HT-29 (cell line): Measurements from ENCODE around the gene ISM2. TPM values are rescaled to one million over a fixed set of nuclear protein-coding genes. Genes with fewer than 3 reads are reported as not detected.
"Not testable (repeated sequence)": the region's sequence is repeated elsewhere in the genome, so short reads cannot be mapped to it uniquely, and the experiment has no call there.

ENCODE experiments used
- DNase-seq: peaks from one replicate; pipeline ENCODE4 v3.0.0-alpha.2; 2015; ENCODE audit warnings: low spot score
- total RNA-seq: library from RNA; depleted of rRNA; stranded (reverse); fragments of >200 nt; shearing (Covaris generic); gene quantifications from 2 replicates; pipeline ENCODE4 v1.2.3, GENCODE V29; 2014; rRNA removed

Gene ISM2
- total RNA-seq: not detected in 2 replicates

DNA sequence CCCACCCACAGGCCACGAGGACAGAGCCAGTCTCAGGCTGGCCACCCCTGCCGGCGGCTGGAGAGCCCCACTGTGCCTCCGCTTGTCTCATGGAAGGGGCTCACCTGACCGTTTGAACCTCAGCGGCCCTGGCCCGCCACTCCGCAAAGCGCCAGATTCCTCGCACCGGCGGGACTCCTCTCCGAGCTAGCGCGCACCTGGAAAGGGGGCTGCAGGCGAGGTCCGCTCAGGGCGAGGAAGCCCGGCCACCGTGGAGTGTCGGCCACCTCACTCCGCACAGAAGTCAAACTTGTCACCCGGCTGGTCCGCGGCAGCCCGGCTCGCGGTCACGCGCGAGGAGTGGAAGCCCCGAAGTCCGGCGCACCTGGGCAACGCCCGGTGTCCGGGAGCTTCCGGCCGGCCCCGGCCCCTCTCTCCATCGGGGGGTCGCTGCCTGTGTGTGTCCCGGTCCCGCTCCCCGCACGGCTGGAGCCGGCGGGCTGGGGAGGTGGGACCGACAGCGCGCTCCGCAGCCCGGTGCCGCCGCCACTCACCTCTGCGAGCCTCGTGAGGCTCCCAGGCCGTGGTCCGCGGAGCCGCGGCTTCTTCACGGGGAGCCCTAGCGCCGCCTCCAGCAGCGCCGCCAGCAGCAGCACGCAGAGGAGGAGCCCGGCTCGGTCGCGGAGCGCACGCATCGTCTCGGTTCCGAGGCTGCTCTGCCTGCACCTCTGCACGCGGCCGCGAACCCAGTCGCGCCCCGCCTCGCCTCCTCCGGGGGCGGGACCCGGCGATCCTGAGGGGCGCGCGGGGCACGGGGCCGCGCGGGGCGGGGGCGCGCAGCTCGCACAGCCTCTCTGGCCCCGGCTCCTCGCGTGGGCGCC, at the start of gene ISM2:
Gene ISM2, minus strand, starts transcription at position 697 of the 860 bp plus-strand sequence. Its CDS starts 23 bp downstream, at position 674.
- no peak for DNase-seq

DNA sequence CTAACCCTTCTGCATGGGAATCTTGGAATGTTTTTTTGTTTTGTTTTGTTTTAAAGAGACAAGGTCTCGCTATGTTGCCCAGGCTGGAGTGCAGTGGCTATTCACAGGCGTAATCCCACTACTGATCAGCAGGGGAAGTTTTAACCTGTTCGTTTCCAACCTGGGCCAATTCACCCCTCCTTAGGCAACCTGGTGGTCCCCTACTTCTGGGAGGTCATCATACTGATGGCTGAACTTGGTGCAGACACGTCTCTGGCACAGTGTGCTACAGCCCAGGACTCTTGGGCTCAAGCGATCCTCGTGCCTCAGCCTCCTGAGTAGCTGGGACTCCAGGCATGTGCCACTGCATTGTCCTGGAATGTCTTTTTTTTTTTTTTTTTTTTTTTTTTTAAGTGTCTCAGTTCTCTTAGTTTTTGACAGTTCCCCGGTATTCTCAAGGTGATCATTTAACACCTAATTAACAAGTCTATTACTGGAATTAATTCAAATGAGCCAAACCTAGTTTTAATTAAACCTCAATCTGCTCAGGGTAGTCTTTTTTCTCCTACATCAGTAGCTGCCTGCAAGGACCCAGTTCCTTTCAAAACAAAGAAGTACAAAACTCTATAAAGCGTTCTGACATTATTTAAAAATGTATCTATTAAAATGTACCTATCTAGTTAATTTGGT, 49.0 kb upstream of the ISM2 start:
- DNase-seq: no peak

DNA sequence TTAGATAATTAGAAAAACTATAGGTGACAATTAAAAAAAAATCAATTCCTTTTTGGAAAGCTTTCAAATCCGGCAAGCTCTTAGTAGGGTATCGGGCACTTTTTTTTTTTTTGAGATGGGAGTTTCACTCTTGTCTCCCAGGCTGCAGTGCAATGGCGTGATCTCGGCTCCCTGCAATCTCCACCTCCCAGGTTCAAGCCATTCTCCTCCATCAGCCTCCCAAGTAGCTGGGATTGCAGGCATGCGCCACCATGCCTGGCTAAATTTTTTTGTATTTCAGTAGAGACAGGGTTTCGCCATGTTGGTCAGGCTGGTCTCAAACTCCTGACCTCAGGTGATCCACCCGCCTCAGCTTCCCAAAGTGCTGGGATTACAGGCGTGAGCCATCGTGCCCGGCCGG, 46.6 kb upstream of the ISM2 start:
- not testable (repeated sequence) for DNase-seq

DNA sequence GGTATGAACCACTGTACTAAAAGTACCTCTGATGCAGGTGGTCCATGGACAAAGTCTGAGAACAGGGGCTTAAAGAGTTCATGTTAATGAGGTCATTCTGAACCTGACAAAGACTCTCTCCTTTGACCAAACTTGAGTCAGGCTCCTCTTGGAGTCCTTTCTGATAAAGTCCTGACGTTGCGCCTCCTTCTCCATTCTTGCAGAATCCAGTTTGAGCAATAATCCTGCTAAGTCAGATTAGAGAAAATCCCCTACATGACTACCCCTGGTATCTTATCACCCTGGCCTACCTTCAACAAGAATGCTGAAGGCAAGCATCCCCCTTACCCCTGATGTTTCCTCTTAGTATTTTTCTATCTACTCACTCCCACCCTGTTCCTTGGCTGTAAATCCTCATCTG, 46.0 kb upstream of the ISM2 start:
- no peak for DNase-seq

DNA sequence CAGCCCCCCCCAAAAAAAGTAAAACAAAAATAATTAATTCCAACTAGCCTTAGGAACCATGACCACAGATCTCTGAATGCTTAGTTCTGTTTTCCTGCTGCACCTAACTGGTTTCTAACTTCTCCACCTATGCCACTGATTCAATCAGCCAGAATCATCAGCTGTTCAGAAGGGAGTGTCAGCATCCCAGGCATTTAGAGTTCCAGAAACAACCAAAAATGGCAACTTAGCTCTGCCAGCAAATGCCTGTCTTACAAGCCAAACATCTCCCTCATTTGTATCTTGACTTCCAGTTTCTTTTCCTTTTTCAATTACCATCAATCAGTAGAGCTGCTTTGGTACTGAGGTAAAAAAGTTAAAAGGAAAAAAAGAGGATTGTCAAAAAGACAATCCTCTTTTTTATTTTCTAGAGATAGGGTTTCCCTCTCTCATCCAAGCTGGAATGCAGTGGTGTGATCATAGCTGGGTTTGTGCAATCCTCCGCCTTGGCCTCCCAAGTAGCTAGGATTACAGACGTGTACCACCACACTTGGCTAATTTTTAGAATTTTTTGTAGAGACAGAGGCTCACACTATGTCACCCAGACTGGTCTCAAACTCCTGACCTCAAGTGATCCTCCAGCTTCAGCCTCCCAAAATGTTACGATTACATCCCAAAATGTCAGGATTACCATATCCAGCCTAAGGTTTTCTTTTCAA, 45.2 kb upstream of the ISM2 start:
- no peak for DNase-seq

DNA sequence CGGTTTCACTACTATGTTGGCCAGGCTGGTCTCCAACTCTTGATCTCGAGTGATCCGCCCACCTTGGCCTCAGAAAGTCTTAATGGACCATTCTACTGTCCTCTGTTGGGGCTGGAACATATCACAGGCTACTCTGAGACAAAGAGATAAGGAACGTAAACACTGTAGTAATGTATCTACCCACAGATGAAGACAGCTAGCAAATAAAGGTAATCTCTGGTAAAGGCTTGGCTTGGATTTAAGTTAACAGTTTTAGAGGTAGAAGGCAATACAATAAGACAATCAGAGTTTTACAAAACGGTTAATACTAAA, 44.6 kb upstream of the ISM2 start:
- no peak for DNase-seq

DNA sequence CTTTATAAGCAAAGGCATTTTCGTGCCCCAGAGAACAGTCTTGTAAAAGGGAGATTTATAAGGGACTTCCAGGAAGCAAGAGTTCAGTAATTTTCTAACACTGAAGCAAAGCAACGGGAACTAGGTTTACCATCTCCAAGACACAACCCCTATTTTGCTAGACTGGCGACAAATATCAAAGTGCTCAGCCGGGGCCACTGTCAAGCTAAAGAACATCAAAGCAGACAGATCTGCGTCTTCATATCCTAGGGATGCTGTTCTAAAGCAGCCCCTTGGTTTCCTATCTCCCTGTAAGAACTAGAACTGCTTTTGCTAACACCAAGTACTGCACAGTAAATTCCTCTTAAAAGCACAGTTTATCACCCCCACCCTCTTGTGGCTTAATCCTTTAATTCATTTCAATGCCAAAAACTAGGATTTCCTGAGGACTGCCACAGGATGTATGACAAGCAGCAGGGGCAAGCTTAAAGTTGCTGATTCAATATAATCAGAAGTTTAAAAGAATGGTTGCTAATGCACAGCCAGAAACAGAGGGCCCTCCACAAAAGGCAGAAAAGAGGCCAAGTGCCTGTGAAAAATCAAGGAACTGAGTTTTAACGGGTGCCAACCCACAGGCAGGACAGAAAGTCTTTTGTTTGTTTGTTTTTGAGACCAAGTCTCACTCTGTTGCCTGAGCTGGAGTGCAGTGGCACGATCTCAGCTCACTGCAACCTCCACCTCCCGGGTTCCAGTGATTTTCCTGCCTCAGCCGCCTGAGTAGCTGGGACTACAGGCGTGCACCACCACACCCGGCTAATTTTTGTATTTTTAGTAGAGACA, 44.0 kb upstream of the ISM2 start:
- DNase-seq: no peak

DNA sequence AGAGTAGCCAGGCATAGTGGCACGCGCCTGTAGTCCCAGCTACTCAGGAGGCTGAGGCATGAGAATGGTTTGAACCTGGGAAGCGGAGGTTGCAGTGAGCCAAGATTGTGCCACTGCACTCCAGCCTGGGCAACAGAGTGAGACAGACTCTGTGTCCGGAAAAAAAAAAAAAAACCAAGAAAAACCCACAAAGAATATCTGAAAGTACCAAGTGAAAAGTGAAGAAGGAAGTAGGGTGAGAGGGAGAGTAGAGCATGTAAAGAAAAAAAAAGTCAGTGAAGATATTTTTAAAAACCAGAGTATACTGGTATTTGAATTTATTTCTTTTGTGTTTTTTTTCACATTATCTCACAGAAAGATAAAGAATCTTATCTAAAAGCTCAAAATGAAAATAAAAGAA, 43.3 kb upstream of the ISM2 start:
- no peak for DNase-seq

DNA sequence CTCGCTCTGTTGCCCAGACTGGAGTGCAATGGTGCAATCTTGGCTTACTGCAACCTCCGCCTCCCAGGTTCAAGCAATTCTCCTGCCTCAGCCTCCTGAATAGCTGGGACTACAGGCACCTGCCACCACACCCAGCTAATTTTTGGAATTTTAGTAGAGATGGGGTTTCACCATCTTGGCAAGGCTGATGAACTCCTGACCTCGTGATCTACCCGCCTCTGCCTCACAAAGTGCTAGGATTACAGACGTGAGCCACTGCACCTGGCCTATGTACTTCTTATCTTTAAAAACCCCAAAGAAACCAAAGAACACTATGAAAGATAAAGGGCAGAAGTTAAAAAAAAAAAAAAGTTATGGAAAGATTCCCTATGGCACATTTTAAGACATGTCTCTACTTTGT, 38.3 kb upstream of the ISM2 start:
- DNase-seq: not testable (repeated sequence)

DNA sequence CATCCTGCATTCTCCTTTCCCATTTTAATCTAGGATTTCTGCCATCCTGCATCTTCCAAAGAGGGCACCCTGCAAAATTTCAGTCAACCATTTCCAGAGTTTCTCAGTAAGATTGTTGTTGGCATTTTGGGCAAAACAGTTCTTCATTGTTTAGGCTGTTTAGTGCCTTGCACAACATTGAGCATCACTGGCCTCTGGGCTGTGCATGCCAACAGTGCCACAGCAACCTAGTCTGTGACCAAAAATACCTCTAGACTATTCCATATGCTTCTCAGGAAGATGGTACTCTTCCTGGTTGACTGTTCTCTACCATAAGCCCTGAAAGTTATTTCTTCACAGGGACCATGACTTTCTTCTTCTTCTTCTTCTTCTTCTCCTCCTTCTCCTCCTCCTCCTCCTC, 32.5 kb upstream of the ISM2 start:
- no peak for DNase-seq

DNA sequence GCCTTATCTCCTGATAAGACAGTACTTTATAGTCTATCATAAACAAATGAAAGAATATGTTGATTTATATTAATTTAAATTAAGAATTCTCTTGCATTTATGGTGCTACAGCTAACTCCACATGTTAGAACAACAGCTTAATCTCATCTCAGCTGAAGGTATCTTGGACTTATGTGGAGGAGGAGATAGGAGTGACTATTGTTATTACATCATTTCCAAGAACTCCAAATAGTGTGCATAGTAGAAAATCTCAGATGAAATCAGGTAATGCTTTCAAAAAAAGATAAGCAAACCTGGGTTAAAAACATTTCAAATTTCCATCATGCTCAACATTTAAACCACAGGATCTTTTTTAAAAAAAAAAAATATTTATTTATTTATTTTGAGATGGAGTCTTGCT, 31.3 kb upstream of the ISM2 start:
- no peak for DNase-seq

DNA sequence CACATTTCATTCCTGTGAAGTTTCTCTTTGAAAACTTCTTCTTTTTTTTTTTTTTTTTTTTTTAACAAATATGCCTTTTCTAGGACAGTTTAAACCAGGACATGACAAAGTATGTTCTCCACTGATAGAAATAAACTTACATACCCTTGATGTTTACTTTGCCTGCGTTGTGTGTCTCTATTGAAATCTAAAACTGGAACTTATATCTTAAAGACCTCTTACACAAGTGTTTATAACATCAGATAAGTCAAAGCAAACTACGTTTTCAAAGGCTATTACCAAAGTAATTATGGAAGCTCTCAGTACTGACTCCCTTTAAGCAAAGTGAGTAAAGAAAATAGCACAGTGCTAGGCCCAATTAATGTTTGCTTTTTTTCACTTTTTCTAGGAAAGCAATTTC, 30.6 kb upstream of the ISM2 start:
- DNase-seq: no peak

DNA sequence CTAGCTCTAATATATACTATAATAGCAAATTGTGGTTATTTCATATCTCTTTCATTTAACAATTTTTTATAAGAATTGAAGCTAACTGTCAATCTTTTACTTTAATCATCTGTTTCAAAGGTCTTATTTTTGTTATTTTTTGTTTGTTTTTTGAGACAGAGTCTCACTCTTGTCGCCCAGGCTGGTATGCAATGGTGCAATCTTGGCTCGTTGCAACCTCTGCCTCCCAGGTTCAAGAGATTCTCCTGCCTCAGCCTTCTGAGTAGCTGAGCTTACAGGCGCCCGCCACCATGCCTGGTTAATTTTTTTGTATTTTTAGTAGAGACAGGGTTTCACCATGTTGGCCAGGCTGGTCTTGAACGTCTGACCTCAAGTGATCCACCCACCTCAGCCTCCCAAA, 30.1 kb upstream of the ISM2 start:
- not testable (repeated sequence) for DNase-seq

DNA sequence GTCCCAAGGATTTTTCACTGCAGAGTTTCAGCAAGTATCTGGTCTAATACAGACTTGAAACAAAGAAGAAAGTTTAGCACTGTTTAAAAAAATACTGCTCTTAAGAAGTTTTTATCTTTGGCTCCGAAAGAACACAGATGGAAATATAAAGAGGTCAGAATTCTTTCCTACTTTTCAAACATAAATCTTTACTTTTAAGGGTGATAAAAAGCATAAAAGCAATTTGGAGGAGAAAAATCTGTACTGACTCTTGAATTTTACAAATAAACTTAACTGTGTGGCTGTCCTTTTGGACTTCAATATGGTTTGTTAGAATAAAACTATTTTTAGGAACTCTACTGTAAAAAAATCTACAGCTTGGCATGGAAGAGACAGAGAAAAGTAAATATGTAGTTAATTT, 27.6 kb upstream of the ISM2 start:
- no peak for DNase-seq

DNA sequence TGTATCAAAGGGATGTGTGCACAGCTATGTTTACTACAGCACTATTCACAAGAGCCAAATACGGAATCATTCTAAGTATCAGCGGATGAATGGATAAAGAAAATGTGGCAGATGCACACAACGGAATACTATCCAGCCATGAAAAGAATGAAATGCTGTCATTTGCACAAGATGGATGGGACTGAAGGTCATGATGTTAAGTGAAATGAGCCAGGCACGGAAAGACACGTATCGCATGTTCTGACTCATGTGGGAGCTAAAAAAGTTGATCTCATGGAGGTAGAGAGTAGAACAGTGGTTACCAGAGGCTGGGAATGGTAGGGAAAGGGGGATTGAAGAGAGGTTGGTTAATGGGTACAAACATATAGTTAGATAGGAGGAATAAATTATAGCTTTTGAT, 25.9 kb upstream of the ISM2 start:
- no peak for DNase-seq

DNA sequence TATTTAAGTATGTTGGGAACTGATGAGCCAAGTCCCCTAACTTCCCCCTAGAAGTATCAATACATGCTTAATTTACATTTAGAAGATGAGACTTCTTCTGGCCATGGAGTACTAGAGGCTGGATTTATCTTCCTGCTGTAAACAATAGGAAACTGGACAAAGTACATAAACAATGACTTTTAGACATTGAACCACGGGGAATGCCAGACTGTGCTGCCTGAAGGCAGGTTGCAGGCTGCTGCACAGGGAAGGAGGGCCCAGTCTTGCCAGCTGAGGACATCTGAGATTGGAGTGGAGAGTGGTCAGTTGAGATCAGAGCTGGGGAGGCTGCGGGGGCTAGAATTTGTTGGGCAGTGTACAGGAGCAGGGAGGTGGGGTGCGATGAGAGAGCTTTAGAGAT, 24.5 kb upstream of the ISM2 start:
- DNase-seq: no peak

DNA sequence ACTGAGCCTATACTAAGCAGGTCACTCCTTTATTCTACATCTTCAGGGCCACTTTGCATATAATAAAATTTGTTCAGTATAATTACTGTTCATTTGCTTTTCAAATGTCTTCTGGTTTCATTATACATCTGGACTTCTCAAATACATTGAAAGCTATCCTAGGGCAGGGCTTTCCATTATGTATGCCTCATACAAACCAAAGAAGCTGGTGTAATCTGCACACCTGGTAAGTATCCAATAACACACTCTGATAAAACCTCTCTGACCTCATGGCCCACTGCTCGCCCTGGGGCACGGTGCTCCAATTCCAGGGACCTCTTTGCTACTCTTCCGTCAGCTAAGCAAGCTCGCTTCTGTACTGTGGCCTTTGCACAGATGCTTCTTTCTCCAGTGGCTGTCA, 21.9 kb upstream of the ISM2 start:
- no peak for DNase-seq

DNA sequence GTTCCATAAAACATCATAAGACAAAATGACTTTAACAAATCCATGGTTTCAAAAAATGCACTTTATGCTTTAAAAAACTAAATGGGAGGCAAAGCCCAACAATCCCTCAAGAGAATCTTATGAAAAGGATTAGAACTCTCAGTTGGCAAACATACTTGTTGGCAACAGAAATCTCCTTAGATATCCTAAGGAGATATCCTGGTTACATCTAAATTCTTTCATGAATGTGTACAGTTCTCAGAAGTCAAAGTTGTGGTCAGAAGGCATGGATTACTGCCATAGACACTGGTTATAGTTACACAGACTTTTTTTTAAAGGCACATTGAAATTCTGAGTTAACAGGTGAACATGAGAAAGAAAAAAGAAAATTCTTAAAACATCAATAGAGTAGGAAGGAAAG, 17.5 kb upstream of the ISM2 start:
- no peak for DNase-seq

DNA sequence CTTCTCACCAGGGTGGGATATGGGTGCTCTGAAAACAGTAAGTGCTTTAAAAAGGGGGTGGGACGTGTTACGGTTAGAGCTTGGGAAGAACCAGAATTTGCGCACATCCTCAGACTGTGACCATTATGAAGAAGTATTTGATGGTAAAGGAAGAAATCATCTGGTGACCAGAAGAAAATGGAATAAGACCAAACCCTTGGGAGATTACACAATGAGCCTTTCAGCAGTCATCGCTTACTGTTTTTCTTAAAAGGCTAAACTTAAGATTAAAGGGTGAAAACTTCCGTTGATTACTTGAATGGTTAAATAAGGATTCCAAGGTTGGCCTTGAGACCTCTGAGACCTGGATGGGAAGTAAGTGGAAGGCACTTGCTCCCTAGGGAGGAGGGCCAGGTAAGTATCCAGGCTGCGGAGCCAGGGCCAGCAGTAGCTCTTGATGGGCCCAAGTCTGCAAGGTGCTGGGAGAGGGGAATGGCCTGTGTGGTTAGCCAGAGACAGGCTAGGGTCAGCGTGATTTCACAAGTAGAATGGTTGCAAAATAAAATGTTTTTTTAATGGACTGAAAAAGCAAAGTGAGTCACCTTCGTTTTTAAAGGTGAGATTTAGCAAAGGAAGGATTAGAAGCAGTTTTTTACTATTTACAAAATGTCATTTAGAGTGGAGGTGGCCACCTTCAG, 13.0 kb upstream of the ISM2 start:
- no peak for DNase-seq

DNA sequence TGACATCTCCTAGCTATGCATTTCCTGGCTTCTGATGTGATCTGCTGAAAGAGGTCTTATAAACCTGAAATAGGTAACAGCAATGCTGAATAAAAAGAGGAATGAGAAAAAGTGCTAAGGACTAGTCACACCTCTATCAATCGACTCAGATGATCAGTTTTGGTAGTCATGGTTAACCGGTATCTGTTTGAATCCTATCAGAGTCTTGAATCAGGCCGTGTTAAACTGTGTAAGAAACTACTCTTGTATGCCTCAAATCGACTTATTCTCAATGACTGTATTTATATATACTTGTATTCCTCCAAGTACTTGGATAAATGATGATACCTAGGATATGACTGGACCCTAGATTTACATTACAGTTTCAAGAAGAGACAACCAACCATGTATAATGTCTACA, 10.8 kb upstream of the ISM2 start:
- DNase-seq: no peak

DNA sequence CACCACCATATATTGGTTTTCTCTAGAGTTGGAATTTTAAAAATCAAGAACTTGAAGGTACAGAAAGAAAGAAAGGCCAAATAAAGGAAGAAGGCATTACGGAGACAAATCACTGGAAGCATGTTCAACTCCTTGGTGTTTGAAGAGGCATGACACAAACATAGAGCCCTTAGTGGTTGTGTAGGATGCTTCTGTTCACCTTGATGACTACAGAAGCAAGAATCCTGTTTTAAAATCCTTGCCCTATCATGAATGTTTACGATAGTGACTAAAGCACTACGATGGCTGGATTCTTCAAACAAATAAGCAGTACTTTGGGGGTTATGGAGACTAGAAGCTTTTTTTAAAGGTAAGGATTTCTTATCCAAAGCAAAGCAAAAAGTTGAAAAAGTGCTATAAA, 10.3 kb upstream of the ISM2 start:
- no peak for DNase-seq
